ENCODE measurements around the gene AMN1.
"Not testable (repeated sequence)": the region's sequence is repeated elsewhere in the genome, so short reads cannot be mapped to it uniquely, and the experiment has no call there.

GRCh38 chr12:31716998-31717397 is 11.8 kb downstream of the AMN1 start:
- TF ChIP-seq CTCF (IDR thresholded peaks at IDR 0.05; ENCODE audit: low read length); EZH2 (IDR thresholded peaks at IDR 0.05; ENCODE audit: borderline replicate concordance, low read length): not testable (repeated sequence)

Data from OCI-LY1 (cell line).